Liver (tissue), 9 donors: ENCODE results near the gene ABCA1. TPM values are rescaled to one million over a fixed set of nuclear protein-coding genes. Genes with fewer than 3 reads are reported as not detected.

Experiments
- DNase-seq: peaks from one replicate; pipeline ENCODE4 v3.0.0-alpha.2; 2017; ENCODE audit warnings: low spot score
- H3K27ac ChIP-seq, 2 donors: one replicate each; pipeline ENCODE4 v1.7.0; 2013; ENCODE audit warnings: inconsistent platforms in 2 of 2, low read length in 2 of 2, control low read depth in 1 of 2, low read depth in 1 of 2, mild to moderate bottlenecking in 1 of 2
- H3K27me3 ChIP-seq, 4 donors: one replicate each; pipeline versions ENCODE4 v1.6.1 to v1.7.0; 2013; ENCODE audit warnings: low read length in 3 of 4, inconsistent platforms in 1 of 4, mild to moderate bottlenecking in 1 of 4, moderate library complexity in 1 of 4; ENCODE audit not compliant: control insufficient read depth in 4 of 4, insufficient read depth in 4 of 4
- H3K36me3 ChIP-seq, 4 donors: one replicate each; pipeline versions ENCODE4 v1.6.1 to v1.7.0; 2013; ENCODE audit warnings: low read length in 3 of 4, mild to moderate bottlenecking in 3 of 4, low read depth in 1 of 4, moderate library complexity in 1 of 4; ENCODE audit not compliant: control insufficient read depth in 4 of 4, insufficient read depth in 3 of 4
- H3K4me1 ChIP-seq, 4 donors: one replicate each; pipeline versions ENCODE4 v1.6.1 to v1.7.0; 2013; ENCODE audit warnings: low read length in 3 of 4, mild to moderate bottlenecking in 3 of 4, moderate library complexity in 1 of 4; ENCODE audit not compliant: control insufficient read depth in 4 of 4, insufficient read depth in 4 of 4
- H3K4me3 ChIP-seq, 3 donors: one replicate each; pipeline versions ENCODE4 v1.6.1 to v1.7.0; 2013; ENCODE audit warnings: low read length in 3 of 3, control low read depth in 1 of 3, low read depth in 1 of 3, mild to moderate bottlenecking in 1 of 3
- H3K9ac ChIP-seq, 2 donors: one replicate each; pipeline ENCODE4 v1.7.0; 2013; ENCODE audit warnings: low read length in 2 of 2, mild to moderate bottlenecking in 2 of 2, moderate library complexity in 2 of 2, control low read depth in 1 of 2, low read depth in 1 of 2
- H3K9me3 ChIP-seq, 4 donors: one replicate each; pipeline versions ENCODE4 v1.6.1 to v1.7.0; 2013; ENCODE audit warnings: low read length in 3 of 4; ENCODE audit not compliant: control insufficient read depth in 4 of 4
- EGR1 ChIP-seq, 2 donors: IDR thresholded peaks; 2 replicates each; pipeline ENCODE4 v1.6.1; 2016 to 2018; ENCODE audit warnings: antibody characterized with exemption in 2 of 2, low read depth in 2 of 2
- FOXA1 ChIP-seq: IDR thresholded peaks from 2 replicates; pipeline ENCODE4 v1.6.1; 2016; ENCODE audit warnings: antibody characterized with exemption
- FOXA2 ChIP-seq: IDR thresholded peaks from 2 replicates; pipeline ENCODE4 v1.6.1; 2016; ENCODE audit warnings: antibody characterized with exemption
- GABPA ChIP-seq, 2 donors: IDR thresholded peaks in 1 of 2; conservative IDR thresholded peaks in 1 of 2; 2 replicates each; pipeline ENCODE4 v1.6.1; 2016; ENCODE audit warnings: antibody characterized with exemption in 2 of 2, mild to moderate bottlenecking in 1 of 2, moderate library complexity in 1 of 2
- HNF4A ChIP-seq, 2 donors: conservative IDR thresholded peaks; 2 replicates each; pipeline ENCODE4 v1.6.1; 2016; ENCODE audit warnings: antibody characterized with exemption in 2 of 2, mild to moderate bottlenecking in 2 of 2
- HNF4G ChIP-seq: IDR thresholded peaks from 2 replicates; pipeline ENCODE4 v1.6.1; 2016; ENCODE audit warnings: antibody characterized with exemption
- NR2F2 ChIP-seq: IDR thresholded peaks from 2 replicates; pipeline ENCODE4 v1.6.1; 2016; ENCODE audit warnings: antibody characterized with exemption
- RAD21 ChIP-seq, 2 donors: IDR thresholded peaks; 2 replicates each; pipeline ENCODE4 v1.6.1; 2016; ENCODE audit warnings: antibody characterized with exemption in 2 of 2, mild to moderate bottlenecking in 2 of 2
- REST ChIP-seq: IDR thresholded peaks from 2 replicates; pipeline ENCODE4 v1.6.1; 2016; ENCODE audit warnings: antibody characterized with exemption, mild to moderate bottlenecking
- RXRA ChIP-seq, 2 donors: IDR thresholded peaks; 2 replicates each; pipeline ENCODE4 v1.6.1; 2017 to 2018; ENCODE audit warnings: antibody characterized with exemption in 2 of 2, mild to moderate bottlenecking in 1 of 2
- SP1 ChIP-seq: IDR thresholded peaks from 2 replicates; pipeline ENCODE4 v1.6.1; 2018; ENCODE audit warnings: antibody characterized with exemption, mild to moderate bottlenecking
- WGBS: extraction: QIAGEN DNeasy Blood & Tissue Kit; methylation state at CpG from one replicate; pipeline ENCODE4 v1.1.7; 2013; 5-methylcytosine and 5-hydroxymethylcytosine counted together
- polyA plus RNA-seq, 2 donors: library from polyadenylated mRNA; stranded (reverse) in 1 of 2; unstranded in 1 of 2; fragments of 200-250 nt in 1 of 2; fragments of >200 nt in 1 of 2; fragmentation: Nextera tagmentation in 1 of 2; extraction: Ambion mirVana in 1 of 2; gene quantifications; one replicate each; pipeline versions ENCODE4 v1.2.1 to v1.2.3, GENCODE V29; 2013 to 2015
- total RNA-seq, 2 donors: library from RNA; depleted of rRNA; stranded (reverse); fragments of >200 nt; gene quantifications; one replicate each; pipeline ENCODE4 v1.2.3, GENCODE V29; 2014
- TF ChIP-seq, protein P1 (sequence below): IDR thresholded peaks from 2 replicates; pipeline ENCODE4 v1.6.1; 2016; ENCODE audit warnings: antibody characterized with exemption
- TF ChIP-seq, protein P2 (sequence below): fragments of 150-350 bp; IDR thresholded peaks from 2 replicates; pipeline ENCODE4 v1.5.1; 2017; ENCODE audit warnings: improper control_type of control experiment, low read depth, low read length; ENCODE audit not compliant: missing input control
- donor health status: healthy.
- donor health status: healthy.
- donor health status: healthy.
- donor health status: healthy.
- donor health status: healthy.

Gene ABCA1
- total and polyA plus RNA-seq, 4 donors = 15.4 to 223 (median 62.9) TPM

DNA sequence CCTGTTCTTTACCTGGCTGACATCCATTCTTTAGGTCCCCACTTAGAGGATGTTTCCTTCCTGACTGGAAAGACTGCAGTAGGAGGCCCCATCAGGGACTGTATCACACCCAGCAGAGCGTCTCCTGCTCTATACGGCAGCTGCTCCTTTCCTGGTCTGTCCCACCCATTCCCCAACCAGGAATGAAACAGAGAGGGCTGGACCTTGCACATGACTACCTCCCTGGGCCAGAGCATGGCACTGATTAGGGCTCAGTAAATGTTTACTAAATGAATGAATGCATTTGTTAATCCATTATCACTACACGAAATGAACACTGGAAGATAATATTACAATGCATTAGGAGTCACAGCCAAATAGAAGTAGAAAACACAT is 76.4 kb downstream of the ABCA1 start:
- no peak for DNase-seq
- Histone ChIP-seq H3K9ac (no peak overlapping the region), H3K27ac (peak overlapping the region in 1 of 2 donors; percentile 11), H3K4me1 (peaks cover 0 to 7% (median 5%) of the 10 kb centered on the region in 4 donors), H3K27me3 (no peaks in the 10 kb centered on the region), H3K4me3 (no peak overlapping the region), H3K9me3 (no peaks in the 10 kb centered on the region), H3K36me3 (peaks cover 13 to 61% (median 42%) of the 10 kb centered on the region in 4 donors)
- 76% methylated on average over 3 of the region's 3 CpGs for WGBS
- TF ChIP-seq SP1 (no peak), HNF4G (no peak), GABPA (IDR thresholded peaks at IDR 0.05 in 1 of 2, conservative IDR thresholded peaks at IDR 0.05 in 1 of 2) (no peak), EGR1 (IDR thresholded peaks at IDR 0.05; ENCODE audit: low read depth in 2 of 2) (no peak), REST (no peak), RAD21 (IDR thresholded peaks at IDR 0.05) (no peak), FOXA1 (no peak), RXRA (IDR thresholded peaks at IDR 0.05) (no peak), HNF4A (conservative IDR thresholded peaks at IDR 0.05) (no peak), FOXA2 (no peak), NR2F2 (no peak)
- TF ChIP-seq, protein P1, sequence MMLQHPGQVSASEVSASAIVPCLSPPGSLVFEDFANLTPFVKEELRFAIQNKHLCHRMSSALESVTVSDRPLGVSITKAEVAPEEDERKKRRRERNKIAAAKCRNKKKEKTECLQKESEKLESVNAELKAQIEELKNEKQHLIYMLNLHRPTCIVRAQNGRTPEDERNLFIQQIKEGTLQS = no peak
- TF ChIP-seq, protein P2, sequence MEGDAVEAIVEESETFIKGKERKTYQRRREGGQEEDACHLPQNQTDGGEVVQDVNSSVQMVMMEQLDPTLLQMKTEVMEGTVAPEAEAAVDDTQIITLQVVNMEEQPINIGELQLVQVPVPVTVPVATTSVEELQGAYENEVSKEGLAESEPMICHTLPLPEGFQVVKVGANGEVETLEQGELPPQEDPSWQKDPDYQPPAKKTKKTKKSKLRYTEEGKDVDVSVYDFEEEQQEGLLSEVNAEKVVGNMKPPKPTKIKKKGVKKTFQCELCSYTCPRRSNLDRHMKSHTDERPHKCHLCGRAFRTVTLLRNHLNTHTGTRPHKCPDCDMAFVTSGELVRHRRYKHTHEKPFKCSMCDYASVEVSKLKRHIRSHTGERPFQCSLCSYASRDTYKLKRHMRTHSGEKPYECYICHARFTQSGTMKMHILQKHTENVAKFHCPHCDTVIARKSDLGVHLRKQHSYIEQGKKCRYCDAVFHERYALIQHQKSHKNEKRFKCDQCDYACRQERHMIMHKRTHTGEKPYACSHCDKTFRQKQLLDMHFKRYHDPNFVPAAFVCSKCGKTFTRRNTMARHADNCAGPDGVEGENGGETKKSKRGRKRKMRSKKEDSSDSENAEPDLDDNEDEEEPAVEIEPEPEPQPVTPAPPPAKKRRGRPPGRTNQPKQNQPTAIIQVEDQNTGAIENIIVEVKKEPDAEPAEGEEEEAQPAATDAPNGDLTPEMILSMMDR = no peak

DNA sequence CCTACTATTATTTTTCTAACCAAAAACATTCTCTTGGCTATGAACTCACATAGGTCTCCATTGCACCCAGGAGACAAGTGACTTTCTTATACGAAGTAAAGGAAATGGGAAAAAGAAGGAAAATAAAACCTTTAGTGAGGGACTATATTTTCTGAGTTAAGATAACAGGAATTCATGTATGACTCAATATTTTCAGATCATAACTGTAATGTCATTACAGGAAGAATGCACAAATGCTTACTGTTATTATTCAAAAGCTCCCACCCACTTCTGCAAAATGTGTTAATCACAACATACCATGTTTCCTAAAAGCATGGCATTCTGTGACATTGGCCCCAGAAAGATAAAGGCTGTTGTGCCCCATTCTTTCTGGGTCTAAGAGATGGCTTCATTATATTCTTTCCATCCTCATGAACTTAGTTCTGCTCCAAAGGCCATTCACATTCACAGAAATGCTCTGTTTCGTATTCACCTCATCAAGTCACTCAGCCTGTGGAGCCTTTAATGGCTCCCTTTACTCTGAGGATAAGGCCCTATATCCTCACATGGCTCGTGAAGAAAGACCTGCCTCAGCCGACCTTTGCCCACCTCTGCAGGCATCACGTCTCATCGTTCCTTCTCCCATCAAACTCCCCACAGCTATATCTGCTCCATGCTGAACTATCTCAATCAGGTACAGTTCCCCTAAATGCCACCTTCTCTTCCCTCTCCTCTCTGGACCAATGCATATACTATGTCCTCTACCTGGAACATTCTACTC is 77.0 kb downstream of the ABCA1 start:
- no peak for TF ChIP-seq SP1
- peak; percentile 7 to 30 for TF ChIP-seq RXRA (IDR thresholded peaks at IDR 0.05)
- no peaks in the 10 kb centered on the region for H3K9me3 ChIP-seq
- H3K27ac ChIP-seq = peak overlapping the region in 1 of 2 donors; percentile 11
- H3K9ac ChIP-seq = no peak overlapping the region
- H3K4me3 ChIP-seq = no peak overlapping the region
- 73% methylated on average over 6 of the region's 6 CpGs for WGBS
- H3K4me1 ChIP-seq = peaks cover 2 to 7% (median 4%) of the 10 kb centered on the region in 4 donors
- no peaks in the 10 kb centered on the region for H3K27me3 ChIP-seq
- no peak for DNase-seq
- H3K36me3 ChIP-seq = peaks cover 11 to 57% (median 36%) of the 10 kb centered on the region in 4 donors
